ENCODE results near the gene MEFV. TPM values are rescaled to one million over a fixed set of nuclear protein-coding genes. Genes with fewer than 3 reads are reported as not detected.
"Not testable (repeated sequence)": the region's sequence is repeated elsewhere in the genome, so short reads cannot be mapped to it uniquely, and the experiment has no call there.

Gene MEFV
- total and polyA plus RNA-seq, 9 donors, result 0.11 to 0.84 (median 0.46) TPM

- DNase-seq, result no peak
- TF ChIP-seq EP300 (IDR thresholded peaks at IDR 0.05) (no peak), CTCF (IDR thresholded peaks at IDR 0.05) (no peak), POLR2A (IDR thresholded peaks at IDR 0.05) (no peak)
- no peaks in the 10 kb centered on the region for H3K9me3 ChIP-seq
- no peak overlapping the region for H3K27ac ChIP-seq
- no peaks in the 10 kb centered on the region for H3K4me1 ChIP-seq (ENCODE audit: insufficient read depth)
- H3K27me3 ChIP-seq, result no peaks in the 10 kb centered on the region
- whole genome bisulfite sequencing, 3 donors, result 33 to 48% (median 38%) methylated on average over 4 of the region's 4 CpGs
- H3K36me3 ChIP-seq, result no peaks in the 10 kb centered on the region
- H3K4me3 ChIP-seq, result no peak overlapping the region
- intact Hi-C loops (cut with DNase I), result no loop called here
These were observed 18.1 kb upstream of the MEFV start for GRCh38 chr16:3274490-3274889.

- intact Hi-C loops (cut with DNase I); DNase-seq; H3K4me3 ChIP-seq; H3K27me3 ChIP-seq; H3K9me3 ChIP-seq; H3K27ac ChIP-seq; H3K36me3 ChIP-seq; H3K4me1 ChIP-seq (ENCODE audit: insufficient read depth): not testable (repeated sequence)
- 89 to 93% (median 91%) methylated on average over 22 of the region's 22 CpGs for WGBS, 3 donors
These were observed 14.8 kb upstream of the MEFV start for GRCh38 chr16:3271281-3271680.

- intact Hi-C loops (cut with DNase I); H3K27ac ChIP-seq; DNase-seq; H3K27me3 ChIP-seq; H3K36me3 ChIP-seq; H3K4me3 ChIP-seq; H3K4me1 ChIP-seq (ENCODE audit: insufficient read depth); H3K9me3 ChIP-seq: not testable (repeated sequence)
- WGBS, 3 donors, result 51 to 63% (median 55%) methylated on average over 5 of the region's 5 CpGs
These were observed 14.3 kb upstream of the MEFV start for GRCh38 chr16:3270718-3271117.

- no peak overlapping the region for H3K27ac ChIP-seq
- no peak overlapping the region for H3K4me3 ChIP-seq
- no peaks in the 10 kb centered on the region for H3K36me3 ChIP-seq
- no peaks in the 10 kb centered on the region for H3K9me3 ChIP-seq
- H3K4me1 ChIP-seq (ENCODE audit: insufficient read depth), result no peaks in the 10 kb centered on the region
- no peak for DNase-seq
- 44 to 76% (median 58%) methylated on average over 1 of the region's 1 CpG for whole genome bisulfite sequencing, 3 donors
- intact Hi-C loops (cut with DNase I), result no loop called here
- H3K27me3 ChIP-seq, result no peaks in the 10 kb centered on the region
- TF ChIP-seq POLR2A (IDR thresholded peaks at IDR 0.05), result no peak
- no peak for TF ChIP-seq CTCF (IDR thresholded peaks at IDR 0.05)
- no peak for TF ChIP-seq EP300 (IDR thresholded peaks at IDR 0.05)
These were observed 11.9 kb upstream of the MEFV start for GRCh38 chr16:3268294-3268693.

- H3K4me3 ChIP-seq, result no peak overlapping the region
- H3K4me1 ChIP-seq (ENCODE audit: insufficient read depth), result no peaks in the 10 kb centered on the region
- intact Hi-C loops (cut with DNase I), result no loop called here
- H3K27ac ChIP-seq, result no peak overlapping the region
- no peaks in the 10 kb centered on the region for H3K36me3 ChIP-seq
- no peaks in the 10 kb centered on the region for H3K27me3 ChIP-seq
- H3K9me3 ChIP-seq, result no peaks in the 10 kb centered on the region
- TF ChIP-seq CTCF (IDR thresholded peaks at IDR 0.05) (no peak), POLR2A (IDR thresholded peaks at IDR 0.05) (no peak), EP300 (IDR thresholded peaks at IDR 0.05) (no peak)
- no peak for DNase-seq
- WGBS, 3 donors, result 39 to 59% (median 42%) methylated on average over 5 of the region's 5 CpGs
These were observed 10.6 kb upstream of the MEFV start for GRCh38 chr16:3266873-3267537.
